ENCODE measurements around the gene C6orf47.

Gene C6orf47

GRCh38 chr6:31636698-31637596 is 23.6 kb downstream of the C6orf47 start:
- DNase-seq (ENCODE audit: low read depth): no peak

GRCh38 chr6:31634969-31635575 is 25.5 kb downstream of the C6orf47 start:
- no peak for DNase-seq (ENCODE audit: low read depth)

GRCh38 chr6:31634131-31634530 is 26.4 kb downstream of the C6orf47 start:
- DNase-seq (ENCODE audit: low read depth): peak; percentile 50

- no peak for DNase-seq (ENCODE audit: low read depth)
Observed at GRCh38 chr6:31633447-31633846, 27.1 kb downstream of the C6orf47 start.

GRCh38 chr6:31632279-31632946 is 28.2 kb downstream of the C6orf47 start:
- DNase-seq (ENCODE audit: low read depth): no peak

GRCh38 chr6:31631681-31632278 is 28.8 kb downstream of the C6orf47 start:
- no peak for DNase-seq (ENCODE audit: low read depth)

GRCh38 chr6:31631209-31631608 is 29.4 kb downstream of the C6orf47 start:
- no peak for DNase-seq (ENCODE audit: low read depth)

- DNase-seq (ENCODE audit: low read depth): no peak
Observed at GRCh38 chr6:31630177-31630934, 30.2 kb downstream of the C6orf47 start.

GRCh38 chr6:31629014-31629413 is 31.6 kb downstream of the C6orf47 start:
- DNase-seq (ENCODE audit: low read depth): no peak

GRCh38 chr6:31627690-31628287 is 32.8 kb downstream of the C6orf47 start:
- DNase-seq (ENCODE audit: low read depth): no peak

GRCh38 chr6:31626952-31627351 is 33.6 kb downstream of the C6orf47 start:
- no peak for DNase-seq (ENCODE audit: low read depth)

- DNase-seq (ENCODE audit: low read depth): no peak
Observed at GRCh38 chr6:31624070-31624469, 36.5 kb downstream of the C6orf47 start.

- DNase-seq (ENCODE audit: low read depth): no peak
Observed at GRCh38 chr6:31622684-31623091, 37.9 kb downstream of the C6orf47 start.

GRCh38 chr6:31621991-31622390 is 38.6 kb downstream of the C6orf47 start:
- peak; percentile 75 for DNase-seq (ENCODE audit: low read depth)

GRCh38 chr6:31621320-31621939 is 39.1 kb downstream of the C6orf47 start:
- DNase-seq (ENCODE audit: low read depth): no peak

GRCh38 chr6:31620586-31621319 is 39.8 kb downstream of the C6orf47 start, which contains the start of gene PRRC2A:
Gene PRRC2A (plus strand): TSS chr6:31620715. CDS start chr6:31622790, 2,075 bp downstream.
- no peak for DNase-seq (ENCODE audit: low read depth)

GRCh38 chr6:31619805-31620585 is 40.6 kb downstream of the C6orf47 start:
- peak; percentile 100 for DNase-seq (ENCODE audit: low read depth)

- no peak for DNase-seq (ENCODE audit: low read depth)
Observed at GRCh38 chr6:31617010-31617409, 43.6 kb downstream of the C6orf47 start.

GRCh38 chr6:31615748-31616147 is 44.8 kb downstream of the C6orf47 start:
- DNase-seq (ENCODE audit: low read depth): no peak

All from EH (cell line).